Stimulated activated CD4-positive, alpha-beta T cell treated with anti-CD3 and anti-CD28 coated beads, Interleukin-15, amount 100 ng/mL, for 48 hours (primary cell): ENCODE measurements around the gene MORN1.

Experiments
- DNase-seq, 2 donors: peaks; one replicate each; pipeline ENCODE4 v3.0.0-alpha.2; 2020; ENCODE audit warnings: low read depth in 2 of 2

The MORN1 gene

DNA sequence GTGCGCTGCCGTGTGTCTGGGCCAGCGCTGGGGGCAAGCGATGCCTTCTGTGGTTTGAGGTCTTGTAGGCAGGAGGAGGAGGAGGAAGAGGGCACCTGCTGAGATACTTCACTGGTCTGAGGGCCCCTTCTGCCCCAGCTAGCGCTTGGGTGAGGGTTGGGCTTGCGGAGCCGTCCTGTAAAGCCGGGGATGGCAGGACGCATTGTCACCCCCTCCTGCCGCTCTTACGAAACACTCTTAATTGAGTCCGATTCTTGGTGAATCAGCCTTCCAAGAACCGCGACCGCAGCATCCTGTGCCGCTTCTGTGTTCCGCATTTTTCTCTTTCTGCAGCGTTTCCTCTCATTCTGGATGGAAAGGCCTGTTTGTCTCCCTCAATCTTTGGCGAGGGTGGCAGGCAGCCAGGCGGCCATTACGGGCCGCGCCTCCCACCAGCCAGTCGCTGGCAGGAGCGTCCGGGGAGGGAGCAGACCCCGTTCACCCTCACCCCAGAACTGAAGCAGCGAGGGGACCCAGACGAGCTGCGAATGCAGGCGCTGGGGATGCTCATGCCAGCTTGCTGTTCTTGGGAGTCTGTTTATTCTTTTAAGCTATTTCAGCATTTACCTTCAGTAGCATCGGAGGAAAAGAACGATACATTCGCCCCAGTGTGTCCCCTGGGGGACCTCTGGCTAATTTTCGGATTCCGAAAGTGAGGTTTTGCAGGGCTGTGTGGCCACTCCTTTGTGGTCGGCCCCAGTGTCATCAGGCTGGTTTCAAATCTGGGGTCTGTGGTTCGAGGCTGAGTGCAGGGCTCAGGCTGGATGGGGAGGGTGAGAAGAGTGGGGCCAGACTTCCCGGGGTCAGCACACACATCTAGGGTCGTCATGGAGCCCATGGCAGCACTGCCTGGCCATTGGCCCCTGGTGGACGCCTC, 100.5 kb downstream of the MORN1 start:
- peak; percentile 81 to 82 for DNase-seq

DNA sequence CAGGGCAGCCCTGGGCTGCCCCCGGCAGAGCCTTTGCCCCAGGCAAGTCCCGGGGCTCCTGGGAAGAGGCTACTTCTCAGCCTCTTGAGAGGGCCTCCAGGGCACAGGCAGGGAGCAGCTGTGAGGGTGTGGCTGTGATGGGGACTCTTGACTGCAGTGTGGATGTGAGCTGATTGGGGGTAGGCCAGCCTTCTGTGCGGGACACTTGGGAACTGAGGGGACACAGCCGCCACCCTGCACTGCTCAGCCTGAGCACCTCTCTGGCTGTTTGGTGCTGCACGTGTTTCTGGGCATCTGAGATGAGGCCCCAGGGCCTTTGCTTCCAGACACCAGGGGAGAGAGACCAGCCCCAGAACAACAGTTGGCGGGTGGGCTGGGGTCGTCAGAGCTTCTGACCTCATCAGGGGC, 101.2 kb downstream of the MORN1 start:
- DNase-seq: no peak

DNA sequence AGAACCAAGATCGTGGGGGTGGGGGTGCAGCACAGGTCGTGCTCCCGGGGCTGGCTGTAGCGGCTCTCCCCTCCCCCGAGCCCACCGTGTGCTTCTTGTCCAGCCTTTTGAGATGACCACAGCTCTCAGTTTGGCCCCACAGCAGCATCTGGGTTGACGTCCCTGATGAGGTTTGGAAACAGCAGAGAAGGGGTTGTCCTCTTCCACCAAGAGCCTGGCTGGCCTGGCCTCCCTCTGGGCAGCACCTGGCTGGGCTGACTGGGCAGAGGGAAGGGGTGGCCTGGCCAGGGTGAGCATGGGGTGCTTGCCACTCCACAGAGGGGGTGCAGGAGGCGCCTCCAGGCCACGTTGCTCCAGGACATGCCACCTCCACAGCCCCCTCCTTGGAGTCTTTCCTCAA, 101.7 kb downstream of the MORN1 start:
- no peak for DNase-seq

- no peak for DNase-seq
These were observed 102.4 kb downstream of the MORN1 start for GRCh38 chr1:2288816-2289536.

GRCh38 chr1:2288311-2288710, 103.0 kb downstream of the MORN1 start:
- no peak for DNase-seq

GRCh38 chr1:2287649-2288048, 103.7 kb downstream of the MORN1 start:
- DNase-seq: no peak

- DNase-seq: no peak
These were observed 104.4 kb downstream of the MORN1 start for GRCh38 chr1:2286923-2287322.

DNA sequence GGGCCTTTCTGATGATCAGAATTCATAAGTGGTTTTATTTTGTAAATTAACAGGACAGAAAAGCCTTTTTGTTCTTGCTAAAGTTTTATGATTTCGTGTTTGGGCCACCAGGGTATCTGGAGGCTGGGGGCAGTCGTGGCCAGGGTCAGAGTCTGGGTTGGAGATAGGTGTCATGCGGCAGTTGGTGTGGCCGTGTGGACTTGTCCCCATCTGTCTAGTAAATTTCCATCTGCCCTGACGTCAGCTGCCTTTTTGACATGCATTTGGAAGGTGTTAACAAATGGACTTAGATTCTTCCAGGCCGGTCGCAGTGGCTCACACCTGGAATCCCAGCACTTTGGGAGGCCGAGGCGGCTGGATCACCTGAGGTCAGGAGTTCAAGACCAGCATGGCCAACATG, 106.4 kb downstream of the MORN1 start:
- no peak for DNase-seq

DNA sequence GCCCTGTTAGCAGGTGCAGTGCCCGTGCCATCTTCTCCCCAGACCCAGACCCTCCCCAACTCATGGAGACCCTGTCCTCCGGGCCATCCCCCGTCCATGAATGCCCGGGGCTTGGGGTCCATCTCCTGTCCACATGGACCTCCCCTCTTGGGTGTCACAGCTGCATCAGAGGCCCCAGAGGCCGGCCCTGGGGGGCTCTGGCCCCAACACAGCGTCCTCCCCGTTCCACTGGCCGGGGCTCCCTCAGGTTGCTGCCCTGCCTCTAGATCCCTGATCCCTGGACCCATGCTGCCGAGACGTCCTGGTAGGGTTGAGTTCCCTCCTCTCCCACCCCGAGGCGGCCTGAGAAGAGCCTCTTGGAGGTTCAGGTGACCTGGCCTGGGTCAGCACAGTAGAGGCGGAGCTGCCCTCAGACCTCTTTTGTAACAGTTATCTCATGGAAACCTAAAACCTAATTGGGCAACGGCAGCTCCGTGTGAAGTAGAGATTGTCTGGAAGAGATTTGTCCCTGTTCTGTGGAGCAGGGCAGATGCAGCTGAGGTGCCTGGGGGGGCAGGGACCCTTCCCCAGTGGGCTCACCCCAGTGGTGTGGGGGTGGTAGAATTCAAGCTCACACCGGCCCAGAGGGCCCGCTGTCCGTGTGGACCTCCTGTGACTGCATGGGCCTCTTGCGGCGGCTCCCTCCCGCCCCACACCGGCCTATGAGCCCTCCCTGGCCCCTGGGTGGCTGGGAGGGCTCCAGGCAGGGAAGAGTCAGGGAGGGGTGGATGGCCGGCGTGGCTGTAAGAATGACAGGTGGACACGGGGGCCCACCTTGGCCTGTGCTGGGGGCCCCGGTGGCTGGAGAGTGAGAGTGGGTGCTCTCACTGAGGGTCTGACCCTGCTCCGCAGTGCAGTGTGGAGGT, 107.1 kb downstream of the MORN1 start:
- DNase-seq: no peak

GRCh38 chr1:2283371-2283990, 107.9 kb downstream of the MORN1 start:
- no peak for DNase-seq

DNA sequence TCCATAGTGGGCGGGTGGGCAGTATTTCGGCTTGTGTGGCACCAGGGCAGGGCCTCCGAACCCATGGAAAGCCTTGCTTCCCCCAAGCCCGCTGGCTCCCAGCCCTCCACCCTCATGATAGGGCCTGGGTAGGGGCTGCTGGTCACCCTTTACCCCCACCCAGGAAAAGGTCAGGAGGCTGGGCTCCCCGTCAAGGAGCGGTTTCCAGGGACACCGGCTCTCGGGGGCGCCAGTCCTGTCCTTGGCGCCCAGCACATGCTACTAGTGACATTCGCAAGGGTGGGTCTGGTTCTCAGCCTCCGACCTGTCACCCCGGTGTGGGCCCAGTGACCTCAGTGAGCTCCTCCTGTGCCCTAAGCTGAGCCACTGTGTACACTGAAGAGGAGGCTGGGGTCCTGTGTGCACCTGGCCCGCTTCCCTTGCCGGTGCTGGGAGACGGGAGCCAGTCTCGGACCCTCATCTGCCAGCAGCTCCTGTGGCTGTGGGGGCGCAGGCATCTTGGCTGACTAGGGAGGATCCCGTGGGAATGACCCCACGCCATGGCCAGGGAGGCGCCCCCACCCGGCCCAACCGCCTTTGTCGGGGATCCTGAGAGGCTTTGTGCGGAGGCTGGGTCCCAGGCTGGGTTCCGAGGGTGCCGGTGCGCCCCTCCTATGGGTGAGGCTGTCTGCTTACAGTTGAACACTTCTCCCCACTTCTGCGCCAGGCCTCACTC, 108.6 kb downstream of the MORN1 start:
- no peak for DNase-seq

GRCh38 chr1:2279817-2280216, 111.5 kb downstream of the MORN1 start:
- DNase-seq: no peak

DNA sequence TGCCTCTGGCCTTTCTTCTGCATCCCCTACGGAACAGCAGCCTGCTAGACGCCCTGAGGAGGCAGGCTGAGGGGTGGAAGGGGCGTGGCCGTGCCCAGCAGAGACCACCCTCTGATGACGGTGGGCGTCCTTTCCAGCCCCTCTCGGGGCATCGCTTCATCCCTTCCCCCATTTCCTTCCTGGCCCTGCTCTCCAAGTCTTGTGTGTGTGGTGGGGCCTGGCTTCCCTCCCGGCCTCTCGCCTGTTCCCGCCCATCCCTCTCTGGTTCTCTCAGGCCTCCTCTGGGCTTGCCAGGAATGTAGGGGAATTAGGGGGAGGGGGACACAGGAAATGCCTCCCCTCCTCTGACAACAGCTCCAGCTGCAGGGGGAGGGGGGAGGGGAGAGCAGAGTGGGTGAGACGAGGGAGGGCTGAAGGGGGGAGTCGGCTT, 112.1 kb downstream of the MORN1 start:
- DNase-seq: no peak

GRCh38 chr1:2278591-2279209, 112.7 kb downstream of the MORN1 start:
- no peak for DNase-seq

GRCh38 chr1:2277741-2278488, 113.4 kb downstream of the MORN1 start:
- DNase-seq: no peak

GRCh38 chr1:2276803-2277580, 114.4 kb downstream of the MORN1 start:
- DNase-seq: no peak

DNA sequence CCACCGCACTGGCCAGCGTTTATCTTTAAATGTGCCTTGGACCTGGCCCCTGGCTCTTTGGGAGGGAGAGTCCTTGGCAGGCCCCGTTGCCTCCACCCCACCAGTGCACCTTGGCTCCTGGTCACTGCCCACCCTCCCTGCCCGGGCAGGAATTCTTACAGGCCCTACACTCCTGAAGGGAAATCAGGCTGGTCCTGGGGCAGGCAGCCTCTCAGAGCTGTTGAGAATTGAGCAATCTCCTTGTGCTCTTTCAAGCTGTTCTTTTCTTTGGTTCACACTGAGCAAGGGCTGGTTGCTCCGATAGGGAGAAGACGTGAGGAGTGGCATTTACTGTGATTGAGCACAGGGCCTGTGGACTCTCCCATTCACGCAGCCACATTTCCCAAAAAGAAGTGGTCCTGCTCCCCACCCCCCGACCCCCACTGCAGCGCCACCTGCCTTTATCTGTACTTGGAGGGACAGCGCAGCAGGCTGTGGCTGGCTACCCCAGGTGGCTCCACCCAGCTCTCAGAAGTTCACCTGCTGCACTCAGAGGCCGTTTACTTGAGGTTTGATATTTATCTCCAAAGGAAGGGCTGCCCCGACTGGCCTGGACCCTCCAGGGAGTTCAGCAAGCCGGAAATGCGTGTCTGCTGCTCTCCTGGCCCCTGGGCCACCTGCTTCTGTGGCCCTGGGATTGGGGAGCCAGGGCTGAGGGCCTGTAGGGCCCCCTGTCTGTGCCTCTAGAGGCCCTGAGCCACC, 115.4 kb downstream of the MORN1 start:
- DNase-seq: no peak

- no peak for DNase-seq
These were observed 116.4 kb downstream of the MORN1 start for GRCh38 chr1:2274929-2275475.
